AG08395 (cell line): ENCODE results near the gene GPC2.

Experiments used
- DNase-seq: peaks from one replicate; pipeline ENCODE4 v3.0.0; 2012; ENCODE audit warnings: mixed read lengths, low spot score

Gene GPC2

GRCh38 chr7:100169147-100169850, 7.9 kb downstream of the GPC2 start:
- no peak for DNase-seq

- DNase-seq: peak; percentile 20
Observed at GRCh38 chr7:100167912-100168323, 9.3 kb downstream of the GPC2 start.

GRCh38 chr7:100166970-100167911, 9.9 kb downstream of the GPC2 start:
- DNase-seq: no peak

GRCh38 chr7:100166317-100166940, 10.8 kb downstream of the GPC2 start:
- no peak for DNase-seq

GRCh38 chr7:100163871-100164270, 13.3 kb downstream of the GPC2 start:
- no peak for DNase-seq

- DNase-seq: no peak
Observed at GRCh38 chr7:100163006-100163531, 14.1 kb downstream of the GPC2 start.

GRCh38 chr7:100160067-100160466, 17.1 kb downstream of the GPC2 start:
- DNase-seq: no peak

- DNase-seq: no peak
Observed at GRCh38 chr7:100159099-100159623, 18.0 kb downstream of the GPC2 start.

GRCh38 chr7:100158229-100159098, 18.7 kb downstream of the GPC2 start, which contains the start of gene TRAPPC14:
TRAPPC14 (minus strand) TSS chr7:100158723; CDS start chr7:100158499, 224 bp downstream.
- DNase-seq: peak; percentile 97

- DNase-seq: peak; percentile 52
Observed at GRCh38 chr7:100157334-100158228, 19.6 kb downstream of the GPC2 start.

- no peak for DNase-seq
Observed at GRCh38 chr7:100157069-100157333, 20.2 kb downstream of the GPC2 start.

- no peak for DNase-seq
Observed at GRCh38 chr7:100156331-100157068, 20.7 kb downstream of the GPC2 start.

GRCh38 chr7:100155553-100156317, 21.4 kb downstream of the GPC2 start:
- DNase-seq: no peak

GRCh38 chr7:100154651-100155491, 22.3 kb downstream of the GPC2 start:
- DNase-seq: no peak

GRCh38 chr7:100153708-100154535, 23.3 kb downstream of the GPC2 start:
- DNase-seq: no peak

GRCh38 chr7:100152937-100153666, 24.1 kb downstream of the GPC2 start:
- no peak for DNase-seq
